ENCODE results near the gene MTMR3. TPM values are rescaled to one million over a fixed set of nuclear protein-coding genes. Genes with fewer than 3 reads are reported as not detected.

Gene MTMR3
- total and polyA plus RNA-seq, 9 donors: 21.4 to 66.2 (median 47.8) TPM

DNA sequence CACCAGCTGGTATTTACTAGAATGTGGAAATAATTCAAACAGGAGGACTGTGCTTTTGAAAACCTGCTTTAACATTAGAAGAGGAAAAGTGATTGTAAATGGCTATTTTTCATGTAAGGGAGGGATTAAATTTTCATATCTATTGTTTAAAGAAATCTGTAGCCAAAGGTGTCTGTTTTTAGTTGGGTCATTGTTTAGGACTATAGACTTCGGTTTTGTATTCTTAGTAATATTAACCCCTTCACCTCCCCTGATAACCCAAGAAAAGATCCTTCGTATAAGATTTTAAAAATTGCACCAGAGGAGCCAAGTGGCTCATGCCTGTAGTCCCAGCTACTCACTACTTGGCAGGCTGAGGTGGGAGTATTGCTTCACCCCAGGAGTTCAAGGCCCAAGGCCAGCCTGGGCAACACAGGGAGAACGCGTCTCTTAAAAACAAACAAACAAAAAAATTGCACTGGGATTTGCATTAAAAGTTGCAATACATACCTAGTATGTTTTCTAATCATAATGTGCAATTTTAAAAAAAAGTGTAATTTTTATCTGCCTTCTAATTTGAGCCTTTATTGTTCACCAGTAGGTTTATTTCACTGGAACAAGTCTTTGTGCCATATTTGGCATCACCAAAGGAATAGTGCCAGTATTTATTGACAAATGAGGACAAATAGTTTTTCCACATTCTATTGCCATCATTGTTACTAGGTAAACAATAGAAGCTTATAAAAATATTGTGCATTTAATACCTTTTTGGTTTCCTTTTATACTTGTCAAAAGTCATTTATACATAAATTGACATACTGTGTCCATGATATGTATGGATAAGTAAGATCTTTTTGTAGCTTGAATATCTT, 34.3 kb downstream of the MTMR3 start:
- 5 to 12% (median 11%) methylated on average over 4 of the region's 4 CpGs for WGBS, 3 donors
- DNase-seq: peak; percentile 35 to 64 (median 43)
- no peak overlapping the region for H3K4me3 ChIP-seq
- H3K27ac ChIP-seq: no peak overlapping the region
- no peaks in the 10 kb centered on the region for H3K36me3 ChIP-seq
- intact Hi-C loops (cut with DNase I): no loop called here
- H3K4me1 ChIP-seq (ENCODE audit: insufficient read depth): peaks cover 18% of the 10 kb centered on the region
- TF ChIP-seq POLR2A (IDR thresholded peaks at IDR 0.05): no peak
- no peak for TF ChIP-seq EP300 (IDR thresholded peaks at IDR 0.05)
- TF ChIP-seq, protein P1, sequence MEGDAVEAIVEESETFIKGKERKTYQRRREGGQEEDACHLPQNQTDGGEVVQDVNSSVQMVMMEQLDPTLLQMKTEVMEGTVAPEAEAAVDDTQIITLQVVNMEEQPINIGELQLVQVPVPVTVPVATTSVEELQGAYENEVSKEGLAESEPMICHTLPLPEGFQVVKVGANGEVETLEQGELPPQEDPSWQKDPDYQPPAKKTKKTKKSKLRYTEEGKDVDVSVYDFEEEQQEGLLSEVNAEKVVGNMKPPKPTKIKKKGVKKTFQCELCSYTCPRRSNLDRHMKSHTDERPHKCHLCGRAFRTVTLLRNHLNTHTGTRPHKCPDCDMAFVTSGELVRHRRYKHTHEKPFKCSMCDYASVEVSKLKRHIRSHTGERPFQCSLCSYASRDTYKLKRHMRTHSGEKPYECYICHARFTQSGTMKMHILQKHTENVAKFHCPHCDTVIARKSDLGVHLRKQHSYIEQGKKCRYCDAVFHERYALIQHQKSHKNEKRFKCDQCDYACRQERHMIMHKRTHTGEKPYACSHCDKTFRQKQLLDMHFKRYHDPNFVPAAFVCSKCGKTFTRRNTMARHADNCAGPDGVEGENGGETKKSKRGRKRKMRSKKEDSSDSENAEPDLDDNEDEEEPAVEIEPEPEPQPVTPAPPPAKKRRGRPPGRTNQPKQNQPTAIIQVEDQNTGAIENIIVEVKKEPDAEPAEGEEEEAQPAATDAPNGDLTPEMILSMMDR (IDR thresholded peaks at IDR 0.05): no peak
- no peaks in the 10 kb centered on the region for H3K9me3 ChIP-seq
- no peaks in the 10 kb centered on the region for H3K27me3 ChIP-seq

DNA sequence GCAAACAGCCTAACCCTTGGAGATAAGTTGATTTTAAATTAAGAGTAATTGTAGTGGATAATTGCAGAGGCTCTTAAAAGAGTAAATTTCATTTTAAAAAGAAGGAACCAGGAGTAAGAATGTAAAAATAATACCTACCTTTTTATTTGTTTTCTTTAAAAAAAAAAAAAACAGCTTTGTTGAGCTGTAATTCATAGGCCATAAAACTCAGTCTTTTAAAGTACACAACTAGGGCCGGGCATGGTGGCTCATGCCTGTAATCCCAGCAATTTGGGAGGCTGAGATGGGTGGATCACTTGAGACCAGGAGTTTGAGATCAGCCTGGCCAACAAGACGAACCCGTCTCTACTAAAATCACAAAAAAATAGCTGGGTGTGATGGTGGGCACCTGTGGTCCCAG, 42.4 kb downstream of the MTMR3 start:
- Histone ChIP-seq H3K4me1 (ENCODE audit: insufficient read depth) (peaks cover 6% of the 10 kb centered on the region), H3K36me3 (no peaks in the 10 kb centered on the region), H3K27me3 (no peaks in the 10 kb centered on the region), H3K27ac (no peak overlapping the region), H3K4me3 (no peak overlapping the region), H3K9me3 (no peaks in the 10 kb centered on the region)
- WGBS, 3 donors: 92 to 99% (median 95%) methylated on average over 3 of the region's 3 CpGs
- intact Hi-C loops (cut with DNase I): no loop called here
- TF ChIP-seq EP300 (IDR thresholded peaks at IDR 0.05) (no peak), POLR2A (IDR thresholded peaks at IDR 0.05) (no peak)
- TF ChIP-seq, protein P1 (IDR thresholded peaks at IDR 0.05): no peak
- no peak for DNase-seq

DNA sequence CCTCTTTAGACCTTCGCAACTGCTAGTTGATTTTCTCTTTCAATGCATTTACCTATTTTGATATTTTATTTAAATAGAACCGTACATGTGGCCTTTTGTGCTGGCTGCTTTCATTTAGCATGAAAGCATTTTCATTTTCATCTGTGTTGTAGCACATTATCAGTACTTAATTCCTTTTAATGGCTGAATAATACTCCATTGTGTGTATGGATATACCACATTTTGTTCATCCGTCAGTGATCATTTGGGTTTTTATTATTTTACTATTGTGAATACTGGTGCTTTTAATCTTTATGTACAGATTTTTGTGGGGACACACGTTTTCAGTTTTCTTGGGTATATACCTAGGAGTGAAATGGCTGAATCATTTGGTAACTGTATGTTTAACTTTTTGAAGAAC, 43.1 kb downstream of the MTMR3 start:
- TF ChIP-seq, protein P1 (IDR thresholded peaks at IDR 0.05): no peak
- no peak for TF ChIP-seq EP300 (IDR thresholded peaks at IDR 0.05)
- no peak for TF ChIP-seq POLR2A (IDR thresholded peaks at IDR 0.05)
- H3K27me3 ChIP-seq: no peaks in the 10 kb centered on the region
- DNase-seq: no peak
- intact Hi-C loops (cut with DNase I): no loop called here
- H3K27ac ChIP-seq: no peak overlapping the region
- no peaks in the 10 kb centered on the region for H3K36me3 ChIP-seq
- WGBS, 3 donors: 94 to 96% (median 95%) methylated on average over 4 of the region's 4 CpGs
- no peaks in the 10 kb centered on the region for H3K9me3 ChIP-seq
- H3K4me1 ChIP-seq (ENCODE audit: insufficient read depth): peaks cover 7% of the 10 kb centered on the region
- no peak overlapping the region for H3K4me3 ChIP-seq

DNA sequence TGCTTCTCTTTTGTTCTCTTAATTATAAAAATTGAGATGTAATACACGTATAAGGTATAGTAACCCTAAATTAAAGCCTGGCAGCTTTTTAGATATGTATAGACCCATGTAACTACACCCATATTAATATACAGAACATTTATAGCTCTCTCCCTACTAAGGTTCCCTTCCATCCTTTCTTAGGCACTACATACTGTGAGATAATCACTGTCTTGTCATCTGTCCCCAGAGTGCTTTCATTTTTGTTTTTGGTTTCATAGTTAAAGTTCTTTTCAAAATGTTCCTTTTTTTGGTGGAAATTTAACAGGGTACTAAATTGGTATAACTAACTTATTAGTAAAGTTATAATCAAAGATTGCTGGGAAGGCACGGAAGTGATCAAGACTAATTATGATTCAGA, 49.2 kb downstream of the MTMR3 start:
- DNase-seq: no peak
- Histone ChIP-seq H3K9me3 (no peaks in the 10 kb centered on the region), H3K27ac (no peak overlapping the region), H3K36me3 (no peaks in the 10 kb centered on the region), H3K4me3 (no peak overlapping the region), H3K27me3 (no peaks in the 10 kb centered on the region), H3K4me1 (ENCODE audit: insufficient read depth) (peaks cover 4% of the 10 kb centered on the region)
- 67 to 74% (median 67%) methylated on average over 2 of the region's 2 CpGs for WGBS, 3 donors
- intact Hi-C loops (cut with DNase I): no loop called here
- TF ChIP-seq EP300 (IDR thresholded peaks at IDR 0.05) (no peak), POLR2A (IDR thresholded peaks at IDR 0.05) (no peak)
- TF ChIP-seq, protein P1 (IDR thresholded peaks at IDR 0.05): no peak
